T1000 (cell line): ENCODE measurements around the gene DSCAML1.

Source experiments
- DNase-seq: peaks from one replicate; lab custom pipeline; 2025; ENCODE audit warnings: mixed read lengths; lab: John Stamatoyannopoulos, UW

The DSCAML1 gene

GRCh38 chr11:117832511-117832910, 35.5 kb upstream of the DSCAML1 start:
- no peak for DNase-seq

GRCh38 chr11:117831661-117832415, 34.8 kb upstream of the DSCAML1 start:
- DNase-seq, result no peak

- no peak for DNase-seq
Measured at GRCh38 chr11:117830674-117831351, 33.8 kb upstream of the DSCAML1 start.

GRCh38 chr11:117830072-117830471, 33.1 kb upstream of the DSCAML1 start:
- DNase-seq, result no peak

GRCh38 chr11:117829369-117829725, 32.3 kb upstream of the DSCAML1 start:
- DNase-seq, result no peak

- DNase-seq, result no peak
Measured at GRCh38 chr11:117828611-117829368, 31.8 kb upstream of the DSCAML1 start.

- no peak for DNase-seq
Measured at GRCh38 chr11:117827521-117828511, 30.8 kb upstream of the DSCAML1 start.

- DNase-seq, result no peak
Measured at GRCh38 chr11:117826832-117827231, 29.8 kb upstream of the DSCAML1 start.

- DNase-seq, result no peak
Measured at GRCh38 chr11:117826190-117826570, 29.2 kb upstream of the DSCAML1 start.

GRCh38 chr11:117825538-117826189, 28.6 kb upstream of the DSCAML1 start:
- no peak for DNase-seq

GRCh38 chr11:117824571-117825537, 27.8 kb upstream of the DSCAML1 start, which contains the start of gene FXYD2:
FXYD2 (minus strand) TSS chr11:117824744; CDS start chr11:117824678, 66 bp downstream.
- no peak for DNase-seq

- DNase-seq, result no peak
Measured at GRCh38 chr11:117823946-117824420, 27.0 kb upstream of the DSCAML1 start.

GRCh38 chr11:117823294-117823945, 26.4 kb upstream of the DSCAML1 start:
- DNase-seq, result no peak

- DNase-seq, result no peak
Measured at GRCh38 chr11:117822074-117823033, 25.3 kb upstream of the DSCAML1 start.

- no peak for DNase-seq
Measured at GRCh38 chr11:117821431-117821830, 24.4 kb upstream of the DSCAML1 start.

- DNase-seq, result no peak
Measured at GRCh38 chr11:117820516-117820915, 23.5 kb upstream of the DSCAML1 start.

- no peak for DNase-seq
Measured at GRCh38 chr11:117820071-117820470, 23.1 kb upstream of the DSCAML1 start.
